D721Med (cell line): ENCODE results near the gene NDUFAF4.

Experiments
- DNase-seq: peaks from one replicate; pipeline ENCODE4 v3.0.0; 2011; ENCODE audit warnings: low spot score; ENCODE audit not compliant: insufficient read length
- FAIRE-seq: peaks from 2 replicates; lab custom pipeline; 2011; peaks lifted over from hg19 to GRCh38; lab: Jason Lieb, UNC
- TF ChIP-seq, protein P1 (sequence below): IDR thresholded peaks from 2 replicates; pipeline ENCODE4 v1.5.1; 2012; ENCODE audit warnings: mild to moderate bottlenecking, control low read depth; ENCODE audit not compliant: insufficient read depth; ENCODE audit errors: missing control alignments

NDUFAF4 gene

DNA sequence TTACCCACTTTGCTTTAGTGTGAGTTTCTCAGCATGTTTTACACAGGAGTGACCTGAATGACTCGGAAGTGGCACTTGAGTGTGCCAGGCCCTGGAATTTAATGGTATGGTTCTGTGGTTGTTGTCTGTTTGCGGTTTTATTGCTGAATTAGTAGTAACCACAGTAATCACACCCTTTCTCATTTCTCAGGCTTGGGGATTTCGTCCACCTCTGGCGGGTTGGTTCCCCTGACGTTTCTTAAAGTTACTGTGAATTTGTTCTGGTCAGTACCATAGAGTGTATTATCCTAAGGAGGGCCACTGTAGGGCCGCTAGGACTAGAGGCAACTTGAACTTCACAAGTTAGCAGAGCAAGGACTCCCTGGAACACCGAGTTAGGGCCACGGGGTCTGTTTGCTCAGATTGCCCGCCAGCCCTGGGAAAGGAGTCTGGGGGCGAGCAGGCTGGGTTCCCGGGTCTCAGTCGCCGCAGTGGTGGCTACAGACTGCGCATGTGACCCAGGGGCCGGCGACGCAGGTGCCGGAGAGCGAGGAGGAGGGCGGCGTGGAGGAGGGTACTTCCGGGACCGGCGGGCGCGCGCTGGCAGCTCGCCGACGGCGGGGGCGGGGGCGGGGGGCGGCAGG is 26.3 kb upstream of the NDUFAF4 start:
- FAIRE-seq (no peak), DNase-seq (no peak)
- TF ChIP-seq, protein P1, sequence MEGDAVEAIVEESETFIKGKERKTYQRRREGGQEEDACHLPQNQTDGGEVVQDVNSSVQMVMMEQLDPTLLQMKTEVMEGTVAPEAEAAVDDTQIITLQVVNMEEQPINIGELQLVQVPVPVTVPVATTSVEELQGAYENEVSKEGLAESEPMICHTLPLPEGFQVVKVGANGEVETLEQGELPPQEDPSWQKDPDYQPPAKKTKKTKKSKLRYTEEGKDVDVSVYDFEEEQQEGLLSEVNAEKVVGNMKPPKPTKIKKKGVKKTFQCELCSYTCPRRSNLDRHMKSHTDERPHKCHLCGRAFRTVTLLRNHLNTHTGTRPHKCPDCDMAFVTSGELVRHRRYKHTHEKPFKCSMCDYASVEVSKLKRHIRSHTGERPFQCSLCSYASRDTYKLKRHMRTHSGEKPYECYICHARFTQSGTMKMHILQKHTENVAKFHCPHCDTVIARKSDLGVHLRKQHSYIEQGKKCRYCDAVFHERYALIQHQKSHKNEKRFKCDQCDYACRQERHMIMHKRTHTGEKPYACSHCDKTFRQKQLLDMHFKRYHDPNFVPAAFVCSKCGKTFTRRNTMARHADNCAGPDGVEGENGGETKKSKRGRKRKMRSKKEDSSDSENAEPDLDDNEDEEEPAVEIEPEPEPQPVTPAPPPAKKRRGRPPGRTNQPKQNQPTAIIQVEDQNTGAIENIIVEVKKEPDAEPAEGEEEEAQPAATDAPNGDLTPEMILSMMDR, result no peak

DNA sequence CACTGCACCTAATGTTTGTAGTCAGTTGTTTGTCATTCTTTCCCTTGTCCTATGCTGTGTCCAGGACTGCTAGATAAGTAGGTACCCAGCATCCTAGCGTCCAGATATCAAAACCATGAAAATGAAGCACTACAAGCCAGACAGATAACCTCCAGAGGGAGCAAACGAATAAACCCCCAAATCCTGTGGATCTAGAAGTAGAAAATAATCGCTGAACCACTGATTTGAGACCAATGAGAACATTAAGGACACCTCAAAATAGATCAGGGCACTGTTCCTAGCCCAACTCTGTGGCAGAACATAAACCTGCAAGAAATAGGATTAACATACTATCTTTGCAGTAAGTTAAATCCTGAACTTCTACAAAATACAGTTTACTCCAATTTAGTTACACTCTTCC is 25.7 kb upstream of the NDUFAF4 start:
- FAIRE-seq (no peak), DNase-seq (no peak)
- TF ChIP-seq, protein P1, result no peak

DNA sequence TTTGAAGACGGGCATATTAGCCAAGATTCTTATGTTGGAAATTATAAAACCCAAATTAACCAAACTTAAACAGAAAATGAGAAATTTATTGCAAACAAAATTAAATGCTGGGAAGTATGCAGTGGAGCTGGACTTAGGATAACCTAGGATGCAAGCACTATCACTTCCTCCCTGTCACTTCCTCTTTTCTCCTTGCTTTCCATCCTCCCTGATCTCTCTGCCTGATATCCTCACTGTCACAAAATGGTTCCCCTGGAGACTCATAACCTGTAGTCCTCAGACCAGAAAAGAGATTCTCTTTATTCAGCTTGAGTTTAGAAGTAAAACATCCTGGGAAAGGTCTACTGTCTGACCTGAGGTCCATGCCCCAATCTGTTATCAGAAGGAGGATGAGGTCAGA is 19.4 kb upstream of the NDUFAF4 start:
- FAIRE-seq (no peak), DNase-seq (no peak)
- TF ChIP-seq, protein P1, result no peak

DNA sequence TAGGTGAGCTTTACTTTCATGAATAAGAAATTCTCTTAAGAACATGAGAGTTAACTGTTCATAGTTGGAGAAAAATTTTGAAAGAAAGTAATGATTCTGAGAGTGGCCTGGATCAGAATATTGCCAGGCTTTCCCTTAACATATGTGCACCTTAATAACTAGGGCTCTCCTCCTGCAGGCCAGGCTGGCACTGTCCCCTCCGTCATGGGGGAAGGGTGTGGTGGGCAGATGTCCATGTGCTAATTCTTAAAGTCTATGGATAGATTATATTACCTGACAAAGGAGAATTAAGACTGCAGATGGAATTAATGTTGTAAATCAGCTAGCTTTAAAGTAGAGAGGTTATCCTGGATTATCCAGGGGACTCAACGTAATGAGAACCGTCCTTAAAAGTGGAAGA is 15.9 kb upstream of the NDUFAF4 start:
- FAIRE-seq (peak; percentile 97), DNase-seq (peak; percentile 16)
- TF ChIP-seq, protein P1, result no peak

DNA sequence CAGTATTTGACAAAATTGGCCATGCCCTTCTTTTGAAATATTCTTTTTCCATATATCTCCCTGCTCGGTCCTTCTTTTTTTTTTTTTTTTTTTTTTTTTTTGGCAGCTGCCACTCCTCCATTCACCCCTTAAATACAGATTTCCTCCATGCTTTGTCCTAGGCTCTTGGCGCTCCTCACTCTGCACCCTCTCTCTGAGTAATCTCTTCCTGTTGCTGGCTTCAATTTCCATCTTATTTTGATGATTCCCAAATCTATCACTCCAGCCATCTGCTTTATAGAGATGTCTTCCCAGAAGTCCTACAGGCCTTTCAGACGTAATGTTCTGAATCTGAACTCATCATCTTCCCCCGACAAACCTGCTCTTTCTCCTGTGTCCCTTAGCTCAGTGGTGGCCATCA is 14.1 kb upstream of the NDUFAF4 start:
- FAIRE-seq (no peak), DNase-seq (no peak)
- TF ChIP-seq, protein P1, result no peak

DNA sequence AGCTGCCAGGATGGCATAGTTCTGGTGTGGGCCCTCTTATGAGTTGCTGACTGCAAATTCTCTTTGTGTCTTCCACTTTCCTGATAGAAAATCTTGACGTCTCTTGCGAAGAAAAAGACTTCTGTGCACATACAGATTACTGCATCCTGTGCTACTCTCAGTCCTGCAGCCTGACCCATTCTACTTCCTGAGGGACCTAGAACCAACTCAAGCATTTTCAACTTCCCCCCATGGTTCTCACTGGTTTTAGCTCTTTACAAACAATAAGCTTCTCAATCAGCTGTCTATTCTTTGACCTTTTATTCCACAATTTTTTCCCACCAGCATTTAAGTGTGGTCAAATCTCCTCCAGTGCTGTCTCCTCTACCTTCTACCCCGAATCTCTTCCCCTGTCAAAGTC is 13.5 kb upstream of the NDUFAF4 start:
- FAIRE-seq (no peak), DNase-seq (no peak)
- TF ChIP-seq, protein P1, result no peak

DNA sequence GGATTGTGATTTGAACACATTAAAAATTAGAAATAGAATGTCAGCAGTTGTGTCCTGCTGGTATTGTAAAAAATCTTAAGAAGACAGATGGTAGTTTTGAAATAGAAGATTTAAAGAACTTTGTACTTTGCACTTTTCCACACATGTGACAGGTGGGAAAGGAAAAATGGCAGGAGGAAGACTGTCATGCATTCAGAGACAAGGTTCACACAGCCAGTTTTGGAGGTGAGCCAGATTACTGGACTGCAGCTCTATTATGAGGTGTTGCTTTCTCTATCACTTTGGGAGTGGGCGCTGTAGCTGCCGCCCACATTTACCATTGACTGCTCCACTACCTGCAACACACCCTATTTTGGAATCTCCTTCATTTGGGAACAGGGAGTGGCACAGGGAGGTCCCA is 12.1 kb upstream of the NDUFAF4 start:
- no peak for DNase-seq
- TF ChIP-seq, protein P1, result no peak
- FAIRE-seq, result no peak
